Measurements from ENCODE around the gene SRF.
A peak's percentile ranks its signal among the peaks of the same experiment; 100 is the strongest.

Gene SRF

GRCh38 chr6:43143235-43144128 is 27.6 kb upstream of the SRF start:
- H3K36me3 ChIP-seq (ENCODE audit: control insufficient read depth, insufficient read depth, low read length): no peaks in the 10 kb centered on the region
- DNase-seq (ENCODE audit: extremely low read depth, insufficient read length): peak; percentile 79
- H3K27me3 ChIP-seq (replicated peaks; ENCODE audit: control insufficient read depth, insufficient read depth, low read length): no peaks in the 10 kb centered on the region
- H3K4me3 ChIP-seq (replicated peaks; ENCODE audit: low read depth, low read length): no peak overlapping the region
- TF ChIP-seq CTCF (IDR thresholded peaks at IDR 0.05; ENCODE audit: insufficient read depth, low read length, poor library complexity, severe bottlenecking): peak; percentile 98

GRCh38 chr6:43144879-43145278 is 26.2 kb upstream of the SRF start:
- no peak for TF ChIP-seq CTCF (IDR thresholded peaks at IDR 0.05; ENCODE audit: insufficient read depth, low read length, poor library complexity, severe bottlenecking)
- DNase-seq (ENCODE audit: extremely low read depth, insufficient read length): no peak
- no peaks in the 10 kb centered on the region for H3K27me3 ChIP-seq (replicated peaks; ENCODE audit: control insufficient read depth, insufficient read depth, low read length)
- no peak overlapping the region for H3K4me3 ChIP-seq (replicated peaks; ENCODE audit: low read depth, low read length)
- no peaks in the 10 kb centered on the region for H3K36me3 ChIP-seq (ENCODE audit: control insufficient read depth, insufficient read depth, low read length)

GRCh38 chr6:43146261-43146660 is 24.8 kb upstream of the SRF start:
- no peak for DNase-seq (ENCODE audit: extremely low read depth, insufficient read length)
- Histone ChIP-seq H3K4me3 (replicated peaks; ENCODE audit: low read depth, low read length) (no peak overlapping the region), H3K36me3 (ENCODE audit: control insufficient read depth, insufficient read depth, low read length) (no peaks in the 10 kb centered on the region), H3K27me3 (replicated peaks; ENCODE audit: control insufficient read depth, insufficient read depth, low read length) (no peaks in the 10 kb centered on the region)
- no peak for TF ChIP-seq CTCF (IDR thresholded peaks at IDR 0.05; ENCODE audit: insufficient read depth, low read length, poor library complexity, severe bottlenecking)

GRCh38 chr6:43146709-43147688 is 24.1 kb upstream of the SRF start:
- DNase-seq (ENCODE audit: extremely low read depth, insufficient read length): no peak

More at GRCh38 chr6:43146709-43147688, 24.1 kb upstream of the SRF start:
- no peaks in the 10 kb centered on the region for H3K36me3 ChIP-seq (ENCODE audit: control insufficient read depth, insufficient read depth, low read length)
- no peak for TF ChIP-seq CTCF (IDR thresholded peaks at IDR 0.05; ENCODE audit: insufficient read depth, low read length, poor library complexity, severe bottlenecking)
- no peaks in the 10 kb centered on the region for H3K27me3 ChIP-seq (replicated peaks; ENCODE audit: control insufficient read depth, insufficient read depth, low read length)
- no peak overlapping the region for H3K4me3 ChIP-seq (replicated peaks; ENCODE audit: low read depth, low read length)
